SK-N-SH (cell line): ENCODE data around the gene CELF4. TPM values are rescaled to one million over a fixed set of nuclear protein-coding genes. Genes with fewer than 3 reads are reported as not detected.

Source experiments
- CTCF ChIA-PET: fragments of 300-600, 350-600 bp; formaldehyde crosslinking; extraction: SDS; loops from one replicate; lab custom pipeline; 2021; lab: Yijun Ruan, JAX
- POLR2A ChIA-PET: fragments of 350-600 bp; sonication (Branson Sonifier 250); formaldehyde crosslinking; extraction: SDS; loops from one replicate; lab custom pipeline; 2020; ENCODE audit warnings: antibody characterized with exemption, inconsistent platforms; lab: Yijun Ruan, JAX
- DNase-seq: peaks from one replicate; pipeline ENCODE4 v3.0.0; 2012
- H2AFZ ChIP-seq: fragments of 200-600 bp; sonication (generic); 2 replicates; pipeline ENCODE4 v1.8.1; 2016; ENCODE audit warnings: antibody characterized with exemption, mild to moderate bottlenecking, low read depth
- H3F3A ChIP-seq: fragments of 200-600 bp; sonication (generic); replicated peaks from 2 replicates; pipeline ENCODE3; 2016; ENCODE audit warnings: antibody characterized with exemption, mild to moderate bottlenecking; ENCODE audit not compliant: insufficient read depth
- H3K27ac ChIP-seq, 2 experiments: fragments of 200-500 bp in 1 of 2; fragments of 200-600 bp in 1 of 2; sonication (Bioruptor generic) in 1 of 2; sonication (generic), shearing (Covaris generic) in 1 of 2; 2 replicates each; pipeline versions ENCODE4 v1.5.1 to v1.6.1; 2014 to 2016; ENCODE audit warnings: low read depth in 2 of 2, inconsistent platforms in 1 of 2, low read length in 1 of 2, mild to moderate bottlenecking in 1 of 2, mixed read lengths in 1 of 2
- H3K27me3 ChIP-seq: fragments of 200-600 bp; sonication (generic), shearing (Covaris generic); 2 replicates; pipeline ENCODE4 v1.6.1; 2016; ENCODE audit warnings: mixed run types; ENCODE audit not compliant: insufficient read depth
- H3K36me3 ChIP-seq, 2 experiments: fragments of 200-500 bp in 1 of 2; fragments of 200-600 bp in 1 of 2; sonication (Bioruptor generic) in 1 of 2; sonication (generic) in 1 of 2; replicated peaks in 1 of 2; 2 replicates each; pipeline versions ENCODE3 to v1.5.1; 2014 to 2016; ENCODE audit warnings: low read length in 1 of 2, mild to moderate bottlenecking in 1 of 2; ENCODE audit not compliant: insufficient read depth in 2 of 2, control insufficient read depth in 1 of 2
- H3K4me1 ChIP-seq, 2 experiments: fragments of 200-500 bp in 1 of 2; fragments of 200-600 bp in 1 of 2; sonication (Bioruptor generic) in 1 of 2; sonication (generic), shearing (Covaris generic) in 1 of 2; 2 replicates each; pipeline versions ENCODE4 v1.5.1 to v1.6.1; 2014 to 2016; ENCODE audit warnings: low read depth in 1 of 2, low read length in 1 of 2, mixed run types in 1 of 2; ENCODE audit not compliant: insufficient read depth in 2 of 2, control insufficient read depth in 1 of 2
- H3K4me2 ChIP-seq: fragments of 200-600 bp; sonication (generic), shearing (Covaris generic); 2 replicates; pipeline ENCODE4 v1.6.1; 2017; ENCODE audit warnings: mixed run types
- H3K4me3 ChIP-seq, 2 experiments: fragments of 200-500 bp in 1 of 2; fragments of 200-600 bp in 1 of 2; sonication (Bioruptor generic) in 1 of 2; sonication (generic), shearing (Covaris generic) in 1 of 2; 2 replicates each; pipeline versions ENCODE4 v1.5.1 to v1.8.1; 2014 to 2016; ENCODE audit warnings: low read depth in 2 of 2, inconsistent platforms in 1 of 2, low read length in 1 of 2, mild to moderate bottlenecking in 1 of 2, mixed read lengths in 1 of 2, moderate library complexity in 1 of 2
- H3K79me2 ChIP-seq: fragments of 200-600 bp; sonication (generic); 2 replicates; pipeline ENCODE4 v1.8.1; 2017; ENCODE audit warnings: mild to moderate bottlenecking; ENCODE audit not compliant: insufficient read depth
- H3K9ac ChIP-seq: fragments of 200-600 bp; sonication (generic); 2 replicates; pipeline ENCODE4 v1.6.1; 2017; ENCODE audit warnings: mixed run types
- H3K9me2 ChIP-seq: fragments of 200-600 bp; sonication (generic); 2 replicates; pipeline ENCODE4 v1.6.1; 2017; ENCODE audit warnings: mixed run types
- H3K9me3 ChIP-seq: fragments of 200-600 bp; sonication (generic); 2 replicates; pipeline ENCODE4 v1.6.1; 2017; ENCODE audit warnings: mixed run types, mild to moderate bottlenecking, moderate library complexity
- H4K20me1 ChIP-seq: fragments of 200-600 bp; sonication (generic); 2 replicates; pipeline ENCODE4 v1.6.1; 2017; ENCODE audit warnings: mild to moderate bottlenecking, mixed run types; ENCODE audit not compliant: insufficient read depth
- CHD2 ChIP-seq: fragments of 150-350 bp; IDR thresholded peaks from 2 replicates; pipeline ENCODE4 v1.6.1; 2018; ENCODE audit warnings: low read length; ENCODE audit not compliant: partially characterized antibody
- EP300 ChIP-seq, 2 experiments: IDR thresholded peaks; 2 replicates each; pipeline versions ENCODE4 v1.4.0 to v1.6.1; 2012; ENCODE audit warnings: borderline replicate concordance in 1 of 2, low read depth in 1 of 2, low read length in 1 of 2
- EZH2phosphoT487 ChIP-seq: fragments of 200-600 bp; sonication (generic); IDR thresholded peaks from 2 replicates; pipeline ENCODE4 v1.6.1; 2017; ENCODE audit warnings: low read depth, mixed run types, mild to moderate bottlenecking, antibody characterized with exemption, moderate library complexity, borderline replicate concordance
- FOSL2 ChIP-seq: IDR thresholded peaks from 2 replicates; pipeline ENCODE4 v1.4.0; 2012; ENCODE audit warnings: low read depth, mild to moderate bottlenecking, moderate library complexity, borderline replicate concordance
- FOXM1 ChIP-seq: IDR thresholded peaks from 2 replicates; pipeline ENCODE4 v1.4.0; 2012; ENCODE audit warnings: low read depth, mild to moderate bottlenecking
- JUND ChIP-seq: IDR thresholded peaks from 2 replicates; pipeline ENCODE4 v1.4.0; 2012
- MXI1 ChIP-seq: IDR thresholded peaks from 2 replicates; pipeline ENCODE4 v1.6.1; 2012; ENCODE audit warnings: mild to moderate bottlenecking, low read depth, low read length, improper control_type of control experiment
- POLR2AphosphoS5 ChIP-seq: IDR thresholded peaks from 2 replicates; pipeline ENCODE4 v1.6.1; 2012; ENCODE audit warnings: low read depth, low read length
- RFX5 ChIP-seq: IDR thresholded peaks from 2 replicates; pipeline ENCODE4 v1.6.1; 2012; ENCODE audit warnings: mild to moderate bottlenecking, improper control_type of control experiment, low read length
- RXRA ChIP-seq: IDR thresholded peaks from 2 replicates; pipeline ENCODE4 v1.4.0; 2012; ENCODE audit warnings: low read depth, mild to moderate bottlenecking, borderline replicate concordance
- SIN3A ChIP-seq: IDR thresholded peaks from 2 replicates; pipeline ENCODE4 v1.6.1; 2012; ENCODE audit warnings: low read depth, mild to moderate bottlenecking, low read length, moderate library complexity, borderline replicate concordance
- TAF1 ChIP-seq: IDR thresholded peaks from 2 replicates; pipeline ENCODE4 v1.6.1; 2012; ENCODE audit warnings: low read depth, mild to moderate bottlenecking, low read length, moderate library complexity, borderline replicate concordance
- WGBS: methylation state at CpG from one replicate; pipeline ENCODE4 v1.1.6; 2017; ENCODE audit warnings: low lambda C conversion rate; 5-methylcytosine and 5-hydroxymethylcytosine counted together
- polyA plus RNA-seq, 3 experiments: library from polyadenylated mRNA; depleted of rRNA; stranded (reverse); fragments of >200 nt; gene quantifications; 2 replicates each; pipeline ENCODE4 v1.2.3, GENCODE V29; 2012
- TF ChIP-seq, protein P1 (sequence below): IDR thresholded peaks from 2 replicates; pipeline ENCODE4 v1.4.0; 2012; ENCODE audit warnings: low read depth
- TF ChIP-seq, protein P2 (sequence below): fragments of 150-350 bp; IDR thresholded peaks from 2 replicates; pipeline ENCODE4 v1.6.1; 2017; ENCODE audit warnings: antibody characterized with exemption, low read length, low read depth, borderline replicate concordance
- TF ChIP-seq, protein P3 (sequence below): IDR thresholded peaks from 2 replicates; pipeline ENCODE4 v1.4.0; 2012; ENCODE audit warnings: low read depth, borderline replicate concordance
- TF ChIP-seq, protein P4 (sequence below): IDR thresholded peaks from 2 replicates; pipeline ENCODE4; 2012

CELF4 gene
- polyA plus RNA-seq, 1 of the 3 experiments (the other 2 are of a cell fraction): 0.26 TPM

DNA sequence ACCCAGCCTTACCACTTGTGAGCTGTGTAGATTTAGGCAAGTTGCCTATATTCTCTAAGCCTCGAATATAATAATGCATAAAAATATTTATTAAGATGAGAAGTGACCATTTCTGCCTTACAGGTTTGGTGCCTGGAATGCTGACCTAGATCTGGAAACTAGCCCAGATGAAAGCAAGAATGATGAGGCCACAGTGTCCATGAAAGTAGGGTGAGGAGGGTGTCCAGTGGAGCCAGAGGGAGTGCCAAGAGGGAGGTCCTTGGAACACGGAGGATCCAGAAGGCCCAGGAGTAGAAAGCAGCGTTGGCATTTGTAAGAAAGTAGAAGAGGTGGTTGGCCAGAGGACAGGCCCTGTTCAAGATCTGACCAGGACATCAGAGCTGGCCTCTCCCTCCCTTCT is 334.3 kb downstream of the CELF4 start:
- CTCF ChIA-PET: no interaction called here

DNA sequence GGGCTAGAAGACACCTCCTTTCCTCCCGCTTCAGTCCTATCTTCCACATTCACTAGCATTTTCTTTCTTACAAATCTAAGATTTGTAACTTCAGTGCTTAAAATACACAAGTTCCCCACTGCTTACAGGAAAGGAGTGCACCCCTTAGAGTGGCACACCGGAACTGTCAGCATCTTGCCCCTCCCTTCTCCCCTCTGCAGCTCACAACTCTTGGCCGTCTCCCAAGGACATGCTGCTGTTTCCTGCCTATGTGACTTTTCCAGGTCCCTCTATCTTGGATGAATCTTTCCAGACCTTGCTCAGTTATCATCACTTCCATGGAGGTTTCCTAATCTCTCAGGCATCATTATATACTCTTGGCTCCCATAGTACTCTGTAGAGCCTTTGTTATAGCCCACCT is 334.8 kb downstream of the CELF4 start:
- Histone ChIP-seq H3K4me3 (no peak overlapping the region), H3K36me3 (no peaks in the 10 kb centered on the region), H3K4me2 (no peak overlapping the region), H3K9ac (no peak overlapping the region), H3K9me2 (no peaks in the 10 kb centered on the region), H3K79me2 (no peaks in the 10 kb centered on the region), H3K27ac (no peak overlapping the region), H3K4me1 (peaks cover 4 to 9% of the 10 kb centered on the region in 2 experiments; a peak in 2 of 4 replicates), H3F3A (no peaks in the 10 kb centered on the region), H3K9me3 (no peaks in the 10 kb centered on the region), H4K20me1 (no peaks in the 10 kb centered on the region), H2AFZ (no peak overlapping the region), H3K27me3 (no peaks in the 10 kb centered on the region)
- CTCF ChIA-PET: interaction anchor here (1.3 kb wide), 1 partner anchor 14 kb away, joined by 3 read pairs; no protein-coding TSS in a partner anchor
- 53% methylated on average over 3 of the region's 3 CpGs for WGBS
- DNase-seq: no peak
- POLR2A ChIA-PET: no interaction called here
- TF ChIP-seq FOSL2: no peak
- TF ChIP-seq, protein P1, sequence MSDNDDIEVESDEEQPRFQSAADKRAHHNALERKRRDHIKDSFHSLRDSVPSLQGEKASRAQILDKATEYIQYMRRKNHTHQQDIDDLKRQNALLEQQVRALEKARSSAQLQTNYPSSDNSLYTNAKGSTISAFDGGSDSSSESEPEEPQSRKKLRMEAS: no peak
- no peak for TF ChIP-seq RFX5
- TF ChIP-seq TAF1: no peak
- TF ChIP-seq, protein P2, sequence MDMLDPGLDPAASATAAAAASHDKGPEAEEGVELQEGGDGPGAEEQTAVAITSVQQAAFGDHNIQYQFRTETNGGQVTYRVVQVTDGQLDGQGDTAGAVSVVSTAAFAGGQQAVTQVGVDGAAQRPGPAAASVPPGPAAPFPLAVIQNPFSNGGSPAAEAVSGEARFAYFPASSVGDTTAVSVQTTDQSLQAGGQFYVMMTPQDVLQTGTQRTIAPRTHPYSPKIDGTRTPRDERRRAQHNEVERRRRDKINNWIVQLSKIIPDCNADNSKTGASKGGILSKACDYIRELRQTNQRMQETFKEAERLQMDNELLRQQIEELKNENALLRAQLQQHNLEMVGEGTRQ: no peak

More for the DNA sequence above, 334.3 kb downstream of the CELF4 start:
- Histone ChIP-seq H3K79me2 (no peaks in the 10 kb centered on the region), H2AFZ (no peak overlapping the region), H3K27ac (no peak overlapping the region), H3K4me3 (no peak overlapping the region), H3K9ac (no peak overlapping the region), H4K20me1 (no peaks in the 10 kb centered on the region), H3K36me3 (no peaks in the 10 kb centered on the region), H3K4me2 (no peak overlapping the region), H3K4me1 (peaks cover 4 to 9% of the 10 kb centered on the region in 2 experiments; a peak in 2 of 4 replicates), H3K9me3 (no peaks in the 10 kb centered on the region), H3F3A (no peaks in the 10 kb centered on the region), H3K27me3 (no peaks in the 10 kb centered on the region), H3K9me2 (no peaks in the 10 kb centered on the region)
- TF ChIP-seq, protein P1: no peak
- TF ChIP-seq TAF1 (no peak), SIN3A (no peak), JUND (no peak), FOXM1 (no peak)
- POLR2A ChIA-PET: no interaction called here
- 49% methylated on average over 3 of the region's 3 CpGs for WGBS
- no peak for DNase-seq

DNA sequence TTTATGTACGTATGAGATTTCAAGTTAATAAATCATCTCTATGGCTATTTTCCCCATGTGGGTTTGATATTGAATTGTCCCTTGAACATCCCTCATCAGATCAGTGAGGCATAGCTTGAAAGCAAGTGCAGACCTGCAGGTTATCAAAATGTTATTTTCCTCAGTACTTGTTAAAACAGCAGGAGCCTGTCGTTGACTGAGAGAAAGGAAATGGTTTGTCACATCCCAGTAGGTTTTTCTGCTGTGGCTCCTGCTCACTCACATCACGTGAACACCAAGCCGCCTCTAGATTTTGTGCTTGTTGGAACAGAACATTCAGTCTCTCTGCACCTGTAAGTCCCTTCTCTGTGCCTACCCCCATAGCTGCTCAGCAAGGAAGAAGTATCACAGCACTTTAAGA is 340.3 kb downstream of the CELF4 start:
- Histone ChIP-seq H3K79me2 (no peaks in the 10 kb centered on the region), H3K4me2 (no peak overlapping the region), H3K9me3 (no peaks in the 10 kb centered on the region), H2AFZ (no peak overlapping the region), H3K4me3 (no peak overlapping the region), H3K36me3 (no peaks in the 10 kb centered on the region), H3K9ac (no peak overlapping the region), H3K4me1 (no peaks in the 10 kb centered on the region), H3K27me3 (no peaks in the 10 kb centered on the region), H3F3A (no peaks in the 10 kb centered on the region), H4K20me1 (no peaks in the 10 kb centered on the region), H3K9me2 (no peaks in the 10 kb centered on the region), H3K27ac (no peak overlapping the region)
- no peak for DNase-seq
- CTCF ChIA-PET: no interaction called here
- 67% methylated on average over 4 of the region's 4 CpGs for WGBS
- POLR2A ChIA-PET: no interaction called here
- no peak for TF ChIP-seq EP300 (IDR thresholded peaks at IDR 0.05; ENCODE audit: borderline replicate concordance in 1 of 2, low read depth in 1 of 2, low read length in 1 of 2)
- TF ChIP-seq FOXM1: no peak
- TF ChIP-seq, protein P2: no peak
- TF ChIP-seq MXI1: no peak
- TF ChIP-seq RXRA: no peak
- TF ChIP-seq, protein P3, sequence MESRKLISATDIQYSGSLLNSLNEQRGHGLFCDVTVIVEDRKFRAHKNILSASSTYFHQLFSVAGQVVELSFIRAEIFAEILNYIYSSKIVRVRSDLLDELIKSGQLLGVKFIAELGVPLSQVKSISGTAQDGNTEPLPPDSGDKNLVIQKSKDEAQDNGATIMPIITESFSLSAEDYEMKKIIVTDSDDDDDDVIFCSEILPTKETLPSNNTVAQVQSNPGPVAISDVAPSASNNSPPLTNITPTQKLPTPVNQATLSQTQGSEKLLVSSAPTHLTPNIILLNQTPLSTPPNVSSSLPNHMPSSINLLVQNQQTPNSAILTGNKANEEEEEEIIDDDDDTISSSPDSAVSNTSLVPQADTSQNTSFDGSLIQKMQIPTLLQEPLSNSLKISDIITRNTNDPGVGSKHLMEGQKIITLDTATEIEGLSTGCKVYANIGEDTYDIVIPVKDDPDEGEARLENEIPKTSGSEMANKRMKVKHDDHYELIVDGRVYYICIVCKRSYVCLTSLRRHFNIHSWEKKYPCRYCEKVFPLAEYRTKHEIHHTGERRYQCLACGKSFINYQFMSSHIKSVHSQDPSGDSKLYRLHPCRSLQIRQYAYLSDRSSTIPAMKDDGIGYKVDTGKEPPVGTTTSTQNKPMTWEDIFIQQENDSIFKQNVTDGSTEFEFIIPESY: no peak
- TF ChIP-seq, protein P4, sequence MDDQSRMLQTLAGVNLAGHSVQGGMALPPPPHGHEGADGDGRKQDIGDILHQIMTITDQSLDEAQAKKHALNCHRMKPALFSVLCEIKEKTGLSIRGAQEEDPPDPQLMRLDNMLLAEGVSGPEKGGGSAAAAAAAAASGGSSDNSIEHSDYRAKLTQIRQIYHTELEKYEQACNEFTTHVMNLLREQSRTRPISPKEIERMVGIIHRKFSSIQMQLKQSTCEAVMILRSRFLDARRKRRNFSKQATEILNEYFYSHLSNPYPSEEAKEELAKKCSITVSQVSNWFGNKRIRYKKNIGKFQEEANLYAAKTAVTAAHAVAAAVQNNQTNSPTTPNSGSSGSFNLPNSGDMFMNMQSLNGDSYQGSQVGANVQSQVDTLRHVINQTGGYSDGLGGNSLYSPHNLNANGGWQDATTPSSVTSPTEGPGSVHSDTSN: no peak
- no peak for TF ChIP-seq POLR2AphosphoS5
- no peak for TF ChIP-seq CHD2
- no peak for TF ChIP-seq SIN3A
- TF ChIP-seq EZH2phosphoT487: no peak
